Neural progenitor cell (in vitro differentiated cells): ENCODE data around the gene SLC35E3. TPM values are rescaled to one million over a fixed set of nuclear protein-coding genes. Genes with fewer than 3 reads are reported as not detected.

Source experiments
- DNase-seq: peaks from one replicate; pipeline ENCODE4 v3.0.0-alpha.2; 2016; ENCODE audit warnings: low spot score
- H2AFZ ChIP-seq: fragments of 200-600 bp; sonication (generic); replicated peaks from 2 replicates; pipeline ENCODE4 v1.6.1; 2016; ENCODE audit warnings: antibody characterized with exemption
- H3F3A ChIP-seq: fragments of 200-600 bp; sonication (generic); 2 replicates; pipeline ENCODE4 v1.6.1; 2016; ENCODE audit warnings: antibody characterized with exemption, low read depth
- H3K27ac ChIP-seq: fragments of 200-600 bp; sonication (generic); 2 replicates; pipeline ENCODE4 v1.5.1; 2016; ENCODE audit warnings: mild to moderate bottlenecking
- H3K27me3 ChIP-seq: fragments of 200-600 bp; sonication (generic); 2 replicates; pipeline ENCODE4 v1.6.1; 2016; ENCODE audit warnings: mild to moderate bottlenecking, moderate library complexity
- H3K36me3 ChIP-seq: fragments of 200-600 bp; sonication (generic); 2 replicates; pipeline ENCODE4 v1.5.1; 2016
- H3K4me1 ChIP-seq: fragments of 200-600 bp; sonication (generic); 2 replicates; pipeline ENCODE4 v1.6.1; 2016; ENCODE audit warnings: mixed run types
- H3K4me2 ChIP-seq: fragments of 200-600 bp; sonication (generic); 2 replicates; pipeline ENCODE4 v1.6.1; 2016
- H3K4me3 ChIP-seq: fragments of 200-600 bp; sonication (generic); 2 replicates; pipeline ENCODE4 v1.5.1; 2016
- H3K79me2 ChIP-seq: fragments of 200-600 bp; sonication (generic); 2 replicates; pipeline ENCODE4 v1.6.1; 2016; ENCODE audit warnings: low read depth
- H3K9ac ChIP-seq: fragments of 200-600 bp; sonication (generic); 2 replicates; pipeline ENCODE4 v1.6.1; 2016
- H3K9me3 ChIP-seq: fragments of 200-600 bp; sonication (generic); 2 replicates; pipeline ENCODE4 v1.5.1; 2016; ENCODE audit warnings: low read depth
- H4K20me1 ChIP-seq: fragments of 200-600 bp; sonication (generic); 2 replicates; pipeline ENCODE4 v1.6.1; 2016; ENCODE audit warnings: low read depth
- H3K27ac Mint-ChIP-seq: 3 replicates; pipeline ENCODE4 v1.8.0; 2021; ENCODE audit warnings: mixed read lengths
- H3K27me3 Mint-ChIP-seq: 2 replicates; pipeline ENCODE4 v1.8.0; 2022; ENCODE audit warnings: low read depth, mild to moderate bottlenecking, inconsistent platforms, moderate library complexity, mixed read lengths; ENCODE audit not compliant: insufficient read depth
- H3K36me3 Mint-ChIP-seq: 3 replicates; pipeline ENCODE4 v1.8.0; 2021; ENCODE audit warnings: mixed read lengths
- H3K4me1 Mint-ChIP-seq: 3 replicates; pipeline ENCODE4 v1.8.0; 2021; ENCODE audit warnings: mixed read lengths
- H3K4me3 Mint-ChIP-seq: 3 replicates; pipeline ENCODE4 v1.8.0; 2021; ENCODE audit warnings: mild to moderate bottlenecking, moderate library complexity, mixed read lengths
- H3K9me3 Mint-ChIP-seq: 3 replicates; pipeline ENCODE4 v1.8.0; 2020; ENCODE audit warnings: mixed read lengths
- EZH2 ChIP-seq: fragments of 200-600 bp; sonication (generic); IDR thresholded peaks from 2 replicates; pipeline ENCODE4 v1.6.1; 2017; ENCODE audit warnings: antibody characterized with exemption, mild to moderate bottlenecking, moderate library complexity
- EZH2phosphoT487 ChIP-seq: fragments of 200-600 bp; sonication (generic); IDR thresholded peaks from 2 replicates; pipeline ENCODE4 v1.6.1; 2017; ENCODE audit warnings: antibody characterized with exemption
- total RNA-seq: library from RNA; depleted of rRNA; stranded (reverse); fragments of >200 nt; gene quantifications from 2 replicates; pipeline ENCODE4 v1.2.3, GENCODE V29; 2015; ENCODE audit warnings: low replicate concordance
- TF ChIP-seq, protein P1 (sequence below): fragments of 200-600 bp; sonication (generic); IDR thresholded peaks from 2 replicates; pipeline ENCODE4 v1.5.1; 2017; ENCODE audit warnings: antibody characterized with exemption, mild to moderate bottlenecking

Gene SLC35E3
- total RNA-seq, 1 donor from 2014 or later: 1.5 TPM

DNA sequence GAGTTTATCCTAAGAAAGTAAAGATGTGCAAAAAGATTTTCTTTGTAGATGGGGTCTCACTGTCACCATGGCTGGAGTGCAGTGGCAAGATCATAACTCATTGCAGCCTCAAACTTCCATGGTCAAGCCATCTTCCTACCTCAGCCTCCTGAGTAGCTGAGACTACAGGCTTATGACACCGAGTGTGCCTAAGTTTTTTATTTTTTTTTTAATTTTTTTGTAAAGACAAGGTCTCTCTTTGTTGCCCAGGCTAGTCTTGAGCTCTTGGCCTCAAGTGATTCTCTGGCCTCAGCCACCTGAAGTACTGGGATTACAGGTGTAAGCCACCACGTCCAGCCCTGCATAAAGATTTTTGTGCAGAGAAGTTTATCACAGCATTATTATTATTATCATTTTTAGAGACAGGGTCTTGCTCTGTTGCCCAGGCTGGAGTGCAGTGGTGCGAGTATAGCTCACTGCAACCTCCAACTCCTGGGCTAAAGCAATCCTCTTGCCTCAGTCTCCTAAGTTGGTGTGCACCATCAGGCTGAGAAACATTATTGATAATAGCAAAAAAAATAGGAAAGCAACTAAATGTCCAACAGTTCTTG lies 42.7 kb downstream of the SLC35E3 start:
- H3K9me3 Mint-ChIP-seq: no peaks in the 10 kb centered on the region
- H3K4me3 Mint-ChIP-seq: no peak overlapping the region
- DNase-seq: no peak
- Histone ChIP-seq H3K27me3 (no peaks in the 10 kb centered on the region), H3K36me3 (no peaks in the 10 kb centered on the region), H3K4me1 (peaks cover 6% of the 10 kb centered on the region), H4K20me1 (no peaks in the 10 kb centered on the region), H3K79me2 (no peaks in the 10 kb centered on the region), H2AFZ (no peak overlapping the region), H3F3A (peaks cover 4% of the 10 kb centered on the region), H3K27ac (no peak overlapping the region), H3K9me3 (no peaks in the 10 kb centered on the region), H3K4me3 (no peak overlapping the region), H3K9ac (no peak overlapping the region), H3K4me2 (no peak overlapping the region)
- no peaks in the 10 kb centered on the region for H3K36me3 Mint-ChIP-seq
- TF ChIP-seq EZH2phosphoT487: no peak
- TF ChIP-seq, protein P1, sequence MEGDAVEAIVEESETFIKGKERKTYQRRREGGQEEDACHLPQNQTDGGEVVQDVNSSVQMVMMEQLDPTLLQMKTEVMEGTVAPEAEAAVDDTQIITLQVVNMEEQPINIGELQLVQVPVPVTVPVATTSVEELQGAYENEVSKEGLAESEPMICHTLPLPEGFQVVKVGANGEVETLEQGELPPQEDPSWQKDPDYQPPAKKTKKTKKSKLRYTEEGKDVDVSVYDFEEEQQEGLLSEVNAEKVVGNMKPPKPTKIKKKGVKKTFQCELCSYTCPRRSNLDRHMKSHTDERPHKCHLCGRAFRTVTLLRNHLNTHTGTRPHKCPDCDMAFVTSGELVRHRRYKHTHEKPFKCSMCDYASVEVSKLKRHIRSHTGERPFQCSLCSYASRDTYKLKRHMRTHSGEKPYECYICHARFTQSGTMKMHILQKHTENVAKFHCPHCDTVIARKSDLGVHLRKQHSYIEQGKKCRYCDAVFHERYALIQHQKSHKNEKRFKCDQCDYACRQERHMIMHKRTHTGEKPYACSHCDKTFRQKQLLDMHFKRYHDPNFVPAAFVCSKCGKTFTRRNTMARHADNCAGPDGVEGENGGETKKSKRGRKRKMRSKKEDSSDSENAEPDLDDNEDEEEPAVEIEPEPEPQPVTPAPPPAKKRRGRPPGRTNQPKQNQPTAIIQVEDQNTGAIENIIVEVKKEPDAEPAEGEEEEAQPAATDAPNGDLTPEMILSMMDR: no peak
- no peak for TF ChIP-seq EZH2
- H3K27ac Mint-ChIP-seq: no peak overlapping the region
- peaks cover 2% of the 10 kb centered on the region for H3K27me3 Mint-ChIP-seq
- H3K4me1 Mint-ChIP-seq: no peaks in the 10 kb centered on the region

- H3K27me3 ChIP-seq: no peaks in the 10 kb centered on the region
- H3K27ac ChIP-seq: no peak overlapping the region
- H2AFZ ChIP-seq: no peak overlapping the region
- no peaks in the 10 kb centered on the region for H3K9me3 ChIP-seq
- TF ChIP-seq EZH2phosphoT487: no peak
- no peak for TF ChIP-seq EZH2
- TF ChIP-seq, protein P1: no peak
- H3K4me3 Mint-ChIP-seq: no peak overlapping the region
- no peaks in the 10 kb centered on the region for H3K36me3 Mint-ChIP-seq
- H3K27me3 Mint-ChIP-seq: peaks cover 2% of the 10 kb centered on the region
- H3K27ac Mint-ChIP-seq: no peak overlapping the region
- no peaks in the 10 kb centered on the region for H3K79me2 ChIP-seq
- no peaks in the 10 kb centered on the region for H3K36me3 ChIP-seq
- H3K4me2 ChIP-seq: no peak overlapping the region
- no peaks in the 10 kb centered on the region for H3K4me1 Mint-ChIP-seq
- peaks cover 4% of the 10 kb centered on the region for H3F3A ChIP-seq
- H3K4me1 ChIP-seq: peaks cover 6% of the 10 kb centered on the region
- H3K9ac ChIP-seq: no peak overlapping the region
- H3K4me3 ChIP-seq: no peak overlapping the region
- DNase-seq: no peak
- no peaks in the 10 kb centered on the region for H3K9me3 Mint-ChIP-seq
- no peaks in the 10 kb centered on the region for H4K20me1 ChIP-seq
Measured at GRCh38 chr12:68789144-68789878, 43.3 kb downstream of the SLC35E3 start.

- H3K36me3 ChIP-seq: no peaks in the 10 kb centered on the region
- no peak for DNase-seq
- Mint-ChIP-seq H3K36me3 (no peaks in the 10 kb centered on the region), H3K4me1 (no peaks in the 10 kb centered on the region), H3K9me3 (no peaks in the 10 kb centered on the region), H3K4me3 (no peak overlapping the region), H3K27ac (no peak overlapping the region), H3K27me3 (peaks cover 2% of the 10 kb centered on the region)
- no peaks in the 10 kb centered on the region for H4K20me1 ChIP-seq
- H3F3A ChIP-seq: peaks cover 4% of the 10 kb centered on the region
- no peaks in the 10 kb centered on the region for H3K79me2 ChIP-seq
- no peak overlapping the region for H3K4me2 ChIP-seq
- H3K9me3 ChIP-seq: no peaks in the 10 kb centered on the region
- H3K27me3 ChIP-seq: no peaks in the 10 kb centered on the region
- TF ChIP-seq, protein P1: no peak
- no peak for TF ChIP-seq EZH2
- no peak for TF ChIP-seq EZH2phosphoT487
- H3K4me1 ChIP-seq: peaks cover 6% of the 10 kb centered on the region
- H2AFZ ChIP-seq: no peak overlapping the region
- no peak overlapping the region for H3K4me3 ChIP-seq
- no peak overlapping the region for H3K9ac ChIP-seq
- no peak overlapping the region for H3K27ac ChIP-seq
Measured at GRCh38 chr12:68790081-68790951, 44.3 kb downstream of the SLC35E3 start.
